Measurements from ENCODE around the gene OCA2. TPM values are rescaled to one million over a fixed set of nuclear protein-coding genes. Genes with fewer than 3 reads are reported as not detected.
A peak's percentile ranks its signal among the peaks of the same experiment; 100 is the strongest.

OCA2 gene
- total and polyA plus RNA-seq, 2 of the 4 experiments (the other 2 are of a cell fraction) = under 0.01 to 0.03 TPM

DNA sequence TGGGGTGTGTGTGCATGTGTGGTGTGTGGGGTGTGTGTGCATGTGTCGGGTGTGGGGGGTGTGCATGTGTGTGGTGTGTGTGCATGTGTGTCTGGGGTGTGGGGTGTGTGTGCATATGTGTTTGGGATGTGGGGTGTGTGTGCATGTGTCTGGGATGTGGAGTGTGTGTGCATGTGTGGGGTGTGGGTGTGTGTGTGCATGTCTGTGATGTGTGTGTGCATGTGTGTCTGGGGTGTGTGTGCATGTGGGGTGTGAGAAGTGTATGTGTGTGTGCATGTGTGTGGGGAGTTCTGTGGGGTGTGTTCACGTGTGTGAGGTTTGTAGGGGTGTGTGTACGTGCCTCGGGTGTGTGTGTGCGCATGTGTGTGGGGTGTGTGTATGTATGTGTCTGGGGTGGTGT lies 6.7 kb upstream of the OCA2 start:
- H3K9me1 ChIP-seq (ENCODE audit: insufficient read depth, low read length) = peaks cover 2% of the 10 kb centered on the region; the same call in 1 of the 2 replicates
- in situ Hi-C loops (cut with MboI; ENCODE audit: low sequenced_read_pairs) = loop anchor here (25.0 kb wide), 1 partner anchor 1218 kb away; no protein-coding TSS in a partner anchor
- H3K4me1 ChIP-seq (ENCODE audit: control insufficient read depth, insufficient read depth, low read length) = no peaks in the 10 kb centered on the region; the same call in 1 of the 2 replicates
- no peak overlapping the region for H3K18ac ChIP-seq (ENCODE audit: low read depth, low read length)
- H3K4me2 ChIP-seq (ENCODE audit: low read depth, low read length) = no peak overlapping the region
- dilution Hi-C loops (cut with HindIII; ENCODE audit: low sequenced_read_pairs, unreplicated experiment) = no loop called here
- BruUV-seq (replicated peaks) = no TSS peak
- TF ChIP-seq NFE2L2 (IDR thresholded peaks at IDR 0.05; ENCODE audit: low read depth, low read length) = no peak
- TF ChIP-seq, protein P1, sequence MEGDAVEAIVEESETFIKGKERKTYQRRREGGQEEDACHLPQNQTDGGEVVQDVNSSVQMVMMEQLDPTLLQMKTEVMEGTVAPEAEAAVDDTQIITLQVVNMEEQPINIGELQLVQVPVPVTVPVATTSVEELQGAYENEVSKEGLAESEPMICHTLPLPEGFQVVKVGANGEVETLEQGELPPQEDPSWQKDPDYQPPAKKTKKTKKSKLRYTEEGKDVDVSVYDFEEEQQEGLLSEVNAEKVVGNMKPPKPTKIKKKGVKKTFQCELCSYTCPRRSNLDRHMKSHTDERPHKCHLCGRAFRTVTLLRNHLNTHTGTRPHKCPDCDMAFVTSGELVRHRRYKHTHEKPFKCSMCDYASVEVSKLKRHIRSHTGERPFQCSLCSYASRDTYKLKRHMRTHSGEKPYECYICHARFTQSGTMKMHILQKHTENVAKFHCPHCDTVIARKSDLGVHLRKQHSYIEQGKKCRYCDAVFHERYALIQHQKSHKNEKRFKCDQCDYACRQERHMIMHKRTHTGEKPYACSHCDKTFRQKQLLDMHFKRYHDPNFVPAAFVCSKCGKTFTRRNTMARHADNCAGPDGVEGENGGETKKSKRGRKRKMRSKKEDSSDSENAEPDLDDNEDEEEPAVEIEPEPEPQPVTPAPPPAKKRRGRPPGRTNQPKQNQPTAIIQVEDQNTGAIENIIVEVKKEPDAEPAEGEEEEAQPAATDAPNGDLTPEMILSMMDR (conservative IDR thresholded peaks at IDR 0.05; ENCODE audit: low read depth, low read length) = no peak
- no peak for TF ChIP-seq CHD1 (IDR thresholded peaks at IDR 0.05; ENCODE audit: low read depth, low read length)
- no peak for TF ChIP-seq MAZ (IDR thresholded peaks at IDR 0.05; ENCODE audit: borderline replicate concordance, low read depth, low read length)
- TF ChIP-seq SMC3 (IDR thresholded peaks at IDR 0.05; ENCODE audit: low read depth, low read length) = no peak
- TF ChIP-seq BHLHE40 (IDR thresholded peaks at IDR 0.05; ENCODE audit: low read depth, low read length) = no peak
- no peak for TF ChIP-seq MXI1 (IDR thresholded peaks at IDR 0.05; ENCODE audit: borderline replicate concordance, low read depth, low read length)
- peak overlapping the region; percentile 55 for H2AK9ac ChIP-seq (replicated peaks; ENCODE audit: low read depth, low read length, poor library complexity)
- no peak for DNase-seq
- no peak overlapping the region for H4K5ac ChIP-seq (ENCODE audit: low read depth, low read length)
- ChIA-PET CTCF (no interaction called here), POLR2A (ENCODE audit: unreplicated experiment) (no interaction called here)
- H2AK5ac ChIP-seq (ENCODE audit: low read depth, low read length) = no peak overlapping the region
- no peaks in the 10 kb centered on the region; the same call in 1 of the 2 replicates for H4K20me1 ChIP-seq (ENCODE audit: insufficient read depth, low read length)
- intact Hi-C loops (cut with micrococcal nuclease) = no loop called here
- no peak overlapping the region for H2BK15ac ChIP-seq (ENCODE audit: low read depth, low read length)
- peaks cover 19% of the 10 kb centered on the region; the same call in 1 of the 2 replicates for H3K27me3 ChIP-seq (ENCODE audit: control insufficient read depth, insufficient read depth, low read length)
- no peak overlapping the region for H3K56ac ChIP-seq (ENCODE audit: extremely low read depth, insufficient read depth, low read length)
- H2BK120ac ChIP-seq (ENCODE audit: low read depth, low read length) = no peak overlapping the region
- no peaks in the 10 kb centered on the region for H3K36me3 ChIP-seq (ENCODE audit: control insufficient read depth, insufficient read depth, low read length)
- no peaks in the 10 kb centered on the region for H3K9me3 ChIP-seq (ENCODE audit: control insufficient read depth, insufficient read depth, low read length)
- H2AFZ ChIP-seq (replicated peaks; ENCODE audit: low read length, poor library complexity) = peak overlapping the region; percentile 82
- H3K23ac ChIP-seq (ENCODE audit: low read depth, low read length) = no peak overlapping the region
- H3K4ac ChIP-seq (ENCODE audit: low read depth, low read length) = no peak overlapping the region
- H2BK5ac ChIP-seq (ENCODE audit: low read depth, low read length, poor library complexity, severe bottlenecking) = peak overlapping the region; percentile 70
- 100% methylated on average over 2 of the region's 5 CpGs; no CpG with 5 or more reads in 1 of the 2 experiments for WGBS, 2 experiments (ENCODE audit: extremely low coverage in 2 of 2, insufficient read length in 1 of 2)
- H3K79me1 ChIP-seq (ENCODE audit: low read depth in 1 of 2, low read length in 2 of 2) = no peaks in the 10 kb centered on the region
- H3K9ac ChIP-seq (ENCODE audit: low read depth, low read length) = no peak overlapping the region
- H3K14ac ChIP-seq (replicated peaks; ENCODE audit: low read depth, low read length) = no peak overlapping the region
- no peak for ATAC-seq (ENCODE audit: low read depth)
- no peak overlapping the region for H3K4me3 ChIP-seq (ENCODE audit: insufficient read depth, low read depth, low read length)
- no peak overlapping the region for H3K27ac ChIP-seq (ENCODE audit: insufficient read depth, low read length)
- H4K91ac ChIP-seq (ENCODE audit: insufficient read depth, low read depth, low read length) = no peak overlapping the region
- no peak overlapping the region for H4K8ac ChIP-seq (ENCODE audit: low read depth in 2 of 2, low read length in 2 of 2)
- H2BK20ac ChIP-seq (ENCODE audit: low read depth, low read length) = no peak overlapping the region

All from IMR-90 (cell line).